A673 (cell line): ENCODE results near the gene DAD1. TPM values are rescaled to one million over a fixed set of nuclear protein-coding genes. Genes with fewer than 3 reads are reported as not detected.

Experiments
- BruUV-seq: library from RNA; stranded (reverse); fragments of 400-500 nt; replicated peaks from 2 replicates; lab custom pipeline; 2021; lab: Mats Ljungman, UMichigan
- CTCF ChIA-PET: fragments of 300-600 bp; sonication (Branson Sonifier 250); formaldehyde crosslinking; loops from one replicate; lab custom pipeline; 2022; ENCODE audit warnings: antibody characterized with exemption; lab: Charles Lee
- POLR2A ChIA-PET: fragments of 300-600 bp; sonication (Branson Sonifier 250); formaldehyde crosslinking; loops from one replicate; lab custom pipeline; 2022; ENCODE audit warnings: antibody characterized with exemption; ENCODE audit not compliant: low non-redundant PET; lab: Charles Lee
- DNase-seq: peaks from one replicate; pipeline ENCODE4 v3.0.0-alpha.2; 2015; ENCODE audit warnings: low spot score
- H3K27ac ChIP-seq: fragments of 200-600 bp; sonication (generic); 2 replicates; pipeline ENCODE4 v1.5.1; 2016; ENCODE audit warnings: mixed run types, low read depth, mild to moderate bottlenecking, mixed read lengths, antibody characterized with exemption, low read length; ENCODE audit not compliant: poor library complexity, severe bottlenecking
- H3K27me3 ChIP-seq: fragments of 200-600 bp; sonication (generic); replicated peaks from 2 replicates; pipeline ENCODE4 v1.6.1; 2017; ENCODE audit warnings: mixed run types, low read depth, mild to moderate bottlenecking, mixed read lengths, antibody characterized with exemption, low read length; ENCODE audit not compliant: insufficient read depth, poor library complexity
- H3K36me3 ChIP-seq: fragments of 200-600 bp; sonication (generic); 2 replicates; pipeline ENCODE4 v1.6.1; 2016; ENCODE audit warnings: mixed run types, mild to moderate bottlenecking, mixed read lengths, antibody characterized with exemption, low read length; ENCODE audit not compliant: insufficient read depth, poor library complexity, severe bottlenecking
- H3K4me1 ChIP-seq: fragments of 200-600 bp; sonication (generic); 2 replicates; pipeline ENCODE4 v1.6.1; 2017; ENCODE audit warnings: mixed run types, mild to moderate bottlenecking, mixed read lengths, antibody characterized with exemption, low read length; ENCODE audit not compliant: insufficient read depth, poor library complexity, severe bottlenecking
- H3K4me3 ChIP-seq: fragments of 200-600 bp; sonication (generic); 2 replicates; pipeline ENCODE4 v1.5.1; 2016; ENCODE audit warnings: low read depth, mixed run types, mild to moderate bottlenecking, mixed read lengths, low read length; ENCODE audit not compliant: poor library complexity, severe bottlenecking
- H3K9me3 ChIP-seq: fragments of 200-600 bp; sonication (generic); 2 replicates; pipeline ENCODE4 v1.6.1; 2016; ENCODE audit warnings: mixed run types, low read depth, mild to moderate bottlenecking, mixed read lengths, antibody characterized with exemption, low read length; ENCODE audit not compliant: poor library complexity, severe bottlenecking
- EZH2 ChIP-seq: fragments of 200-600 bp; sonication (generic); IDR thresholded peaks from 2 replicates; pipeline ENCODE4 v1.6.1; 2017; ENCODE audit warnings: borderline replicate concordance, low read depth, mild to moderate bottlenecking, mixed read lengths, antibody characterized with exemption, low read length; ENCODE audit not compliant: poor library complexity, severe bottlenecking
- intact Hi-C: fragments of 100-400 bp; cut with micrococcal nuclease; formaldehyde crosslinking; loops from one replicate; pipeline ENCODE4 v1.10.0; 2022; ENCODE audit not compliant: unreplicated experiment
- total RNA-seq: library from RNA; stranded (reverse); gene quantifications from 2 replicates; pipeline ENCODE4 v1.2.3, GENCODE V29; 2021
- TF ChIP-seq, protein P1 (sequence below): fragments of 300-800, 200-600 bp; sonication (generic); conservative IDR thresholded peaks from 2 replicates; pipeline ENCODE4 v1.5.1; 2017; ENCODE audit warnings: low read depth, mild to moderate bottlenecking, antibody characterized with exemption, low read length, moderate library complexity, mixed read lengths

DAD1 gene
- total RNA-seq, 1 experiment from 2014 or later: 261 TPM

DNA sequence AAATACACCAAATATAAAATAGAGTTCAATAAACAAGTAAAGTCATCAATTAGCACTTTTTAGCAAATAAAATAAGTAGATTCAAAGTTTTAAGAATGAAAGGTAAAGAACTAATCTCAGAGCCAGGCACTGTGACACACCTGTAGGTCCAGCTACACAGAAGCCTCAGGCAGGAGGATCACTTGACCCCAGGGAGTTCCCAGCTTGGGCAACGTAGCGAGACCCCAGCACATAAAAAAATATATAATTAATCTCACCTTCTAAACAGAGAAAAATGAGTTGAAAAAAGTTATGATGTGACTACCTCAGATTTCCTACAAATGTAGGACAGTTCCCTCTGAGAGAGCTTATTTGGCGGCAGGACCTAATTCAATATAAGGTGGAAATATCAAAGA lies 19.3 kb downstream of the DAD1 start:
- H3K36me3 ChIP-seq: peaks cover 66% of the 10 kb centered on the region
- TF ChIP-seq EZH2: no peak
- TF ChIP-seq, protein P1, sequence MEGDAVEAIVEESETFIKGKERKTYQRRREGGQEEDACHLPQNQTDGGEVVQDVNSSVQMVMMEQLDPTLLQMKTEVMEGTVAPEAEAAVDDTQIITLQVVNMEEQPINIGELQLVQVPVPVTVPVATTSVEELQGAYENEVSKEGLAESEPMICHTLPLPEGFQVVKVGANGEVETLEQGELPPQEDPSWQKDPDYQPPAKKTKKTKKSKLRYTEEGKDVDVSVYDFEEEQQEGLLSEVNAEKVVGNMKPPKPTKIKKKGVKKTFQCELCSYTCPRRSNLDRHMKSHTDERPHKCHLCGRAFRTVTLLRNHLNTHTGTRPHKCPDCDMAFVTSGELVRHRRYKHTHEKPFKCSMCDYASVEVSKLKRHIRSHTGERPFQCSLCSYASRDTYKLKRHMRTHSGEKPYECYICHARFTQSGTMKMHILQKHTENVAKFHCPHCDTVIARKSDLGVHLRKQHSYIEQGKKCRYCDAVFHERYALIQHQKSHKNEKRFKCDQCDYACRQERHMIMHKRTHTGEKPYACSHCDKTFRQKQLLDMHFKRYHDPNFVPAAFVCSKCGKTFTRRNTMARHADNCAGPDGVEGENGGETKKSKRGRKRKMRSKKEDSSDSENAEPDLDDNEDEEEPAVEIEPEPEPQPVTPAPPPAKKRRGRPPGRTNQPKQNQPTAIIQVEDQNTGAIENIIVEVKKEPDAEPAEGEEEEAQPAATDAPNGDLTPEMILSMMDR: no peak
- H3K9me3 ChIP-seq: no peaks in the 10 kb centered on the region
- POLR2A ChIA-PET: no interaction called here
- CTCF ChIA-PET: interaction anchor here (0.5 to 2.4 kb wide), 28 partner anchors 9 to 425 kb away, joined by 3 to 38 read pairs (median 5); partner anchors contain the start of gene DAD1
- no peaks in the 10 kb centered on the region for H3K27me3 ChIP-seq
- no peak for DNase-seq
- BruUV-seq: no TSS peak
- peaks cover 20% of the 10 kb centered on the region for H3K4me1 ChIP-seq
- peak overlapping the region; percentile 45 for H3K27ac ChIP-seq
- intact Hi-C loops: loop anchor here (1.0 to 10.0 kb wide), 7 partner anchors 84 to 413 kb away; partner anchors contain the start of genes AJUBA and OXA1L
- no peak overlapping the region for H3K4me3 ChIP-seq

DNA sequence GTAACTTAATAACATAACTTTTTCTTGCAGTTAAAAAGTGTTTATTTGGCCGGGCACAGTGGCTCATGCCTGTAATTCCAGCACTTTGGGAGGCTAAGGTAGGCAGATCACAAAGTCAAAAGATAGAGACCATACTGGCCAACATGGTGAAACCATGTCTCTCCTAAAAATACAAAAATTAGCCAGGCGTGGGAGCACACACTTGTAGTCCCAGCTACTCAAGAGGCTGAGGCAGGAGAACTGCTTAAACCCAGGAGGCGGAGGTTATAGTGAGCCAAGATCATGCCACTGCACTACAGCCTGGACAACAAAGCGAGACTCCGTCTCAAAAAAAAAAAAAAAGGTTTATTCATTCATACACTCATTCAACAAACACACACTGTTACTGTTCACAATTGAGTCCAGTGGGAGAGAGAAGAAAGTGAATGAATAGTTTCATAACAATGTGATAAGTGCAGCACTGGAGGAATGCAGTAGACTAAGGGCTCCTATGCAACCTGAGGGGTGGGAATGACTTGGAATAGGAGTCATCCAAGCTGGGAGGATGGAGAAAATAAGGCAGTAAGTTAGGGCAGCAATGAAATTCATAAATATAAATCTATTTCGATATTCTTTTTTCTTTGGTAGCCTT lies 19.8 kb downstream of the DAD1 start:
- Histone ChIP-seq H3K27me3 (no peaks in the 10 kb centered on the region), H3K9me3 (no peaks in the 10 kb centered on the region), H3K4me1 (peaks cover 20% of the 10 kb centered on the region), H3K36me3 (peaks cover 66% of the 10 kb centered on the region), H3K27ac (peak overlapping the region; percentile 45), H3K4me3 (no peak overlapping the region)
- BruUV-seq: no TSS peak
- CTCF ChIA-PET: interaction anchor here (0.7 to 2.4 kb wide), 8 partner anchors 9 to 250 kb away, joined by 3 to 38 read pairs (median 9); no protein-coding TSS in a partner anchor
- no peak for DNase-seq
- POLR2A ChIA-PET: no interaction called here
- intact Hi-C loops: loop anchor here (5.0 kb wide), 2 partner anchors 257 to 413 kb away; partner anchors contain the start of gene AJUBA
- TF ChIP-seq, protein P1: no peak
- no peak for TF ChIP-seq EZH2

DNA sequence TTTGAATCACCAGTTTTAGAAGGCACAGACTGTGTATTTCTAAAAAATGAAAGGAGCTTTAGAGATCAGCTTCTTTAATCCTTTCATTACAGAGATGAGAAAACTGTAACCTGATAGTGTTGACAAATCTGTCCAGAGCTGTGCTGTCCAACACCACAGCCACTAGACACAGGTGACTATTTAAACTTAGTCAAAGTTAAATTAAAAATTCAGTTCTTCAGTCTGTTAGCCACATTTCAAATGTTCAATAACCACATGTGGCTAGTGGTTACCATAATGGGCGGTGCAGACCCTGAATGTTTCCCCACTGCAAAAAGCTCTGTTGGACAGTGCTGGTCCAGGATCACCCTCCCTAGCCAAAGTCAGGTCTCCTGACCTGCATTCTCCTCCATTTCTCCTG lies 21.6 kb downstream of the DAD1 start:
- H3K27ac ChIP-seq: peak overlapping the region; percentile 6
- ChIA-PET POLR2A (no interaction called here), CTCF (no interaction called here)
- TF ChIP-seq, protein P1: no peak
- no peak for TF ChIP-seq EZH2
- H3K9me3 ChIP-seq: no peaks in the 10 kb centered on the region
- no peak overlapping the region for H3K4me3 ChIP-seq
- no peak for DNase-seq
- intact Hi-C loops: loop anchor here (5.0 kb wide), 2 partner anchors 255 to 415 kb away; partner anchors contain the start of gene AJUBA
- H3K4me1 ChIP-seq: peaks cover 21% of the 10 kb centered on the region
- no TSS peak for BruUV-seq
- H3K36me3 ChIP-seq: peaks cover 56% of the 10 kb centered on the region
- no peaks in the 10 kb centered on the region for H3K27me3 ChIP-seq
